AML-193 (cell line): ENCODE measurements around the gene AP1G2.
"Not testable (repeated sequence)": the region's sequence is repeated elsewhere in the genome, so short reads cannot be mapped to it uniquely, and the experiment has no call there.

Experiments used
- DNase-seq, 2 experiments: peaks; one replicate each; lab custom pipeline; 2025; lab: John Stamatoyannopoulos, UW

Gene AP1G2

DNA sequence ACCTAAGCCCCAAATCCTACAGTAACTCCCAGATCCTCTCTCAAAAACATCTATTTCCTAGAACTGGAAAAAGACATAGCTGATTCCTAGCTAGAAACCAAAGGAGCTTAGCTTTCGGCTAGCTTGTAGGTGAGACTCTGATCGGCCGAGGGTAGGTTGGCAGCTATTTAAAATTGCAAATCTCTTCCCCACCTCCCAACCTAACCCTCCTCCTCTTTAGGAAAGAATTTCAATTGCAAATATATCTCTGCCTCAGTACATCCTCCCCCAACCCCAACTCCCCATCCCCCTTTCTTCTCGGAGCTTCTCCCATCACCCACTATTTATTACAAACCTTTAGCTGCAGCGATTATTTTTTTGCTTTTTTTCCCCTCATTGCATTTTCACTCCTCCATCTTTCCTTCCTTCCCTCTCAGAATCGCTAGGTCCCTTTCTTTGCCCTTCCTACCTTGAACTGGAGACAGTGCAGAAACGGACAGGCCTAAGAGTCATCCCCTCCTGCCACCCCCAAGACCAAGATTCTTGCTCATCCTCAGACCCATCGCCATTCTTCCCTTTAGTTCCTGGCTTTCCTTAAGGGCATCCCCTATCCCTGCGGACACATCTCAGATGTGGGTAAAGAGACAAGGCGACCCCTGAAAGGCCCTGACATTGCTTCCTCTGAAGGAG, 29.4 kb downstream of the AP1G2 start:
- DNase-seq = no peak

- no peak for DNase-seq
Measured at GRCh38 chr14:23537351-23538049, 30.1 kb downstream of the AP1G2 start.

GRCh38 chr14:23536906-23537305, 30.7 kb downstream of the AP1G2 start:
- DNase-seq = not testable (repeated sequence)

GRCh38 chr14:23536494-23536893, 31.1 kb downstream of the AP1G2 start:
- DNase-seq = no peak

GRCh38 chr14:23535943-23536342, 31.6 kb downstream of the AP1G2 start:
- no peak for DNase-seq

DNA sequence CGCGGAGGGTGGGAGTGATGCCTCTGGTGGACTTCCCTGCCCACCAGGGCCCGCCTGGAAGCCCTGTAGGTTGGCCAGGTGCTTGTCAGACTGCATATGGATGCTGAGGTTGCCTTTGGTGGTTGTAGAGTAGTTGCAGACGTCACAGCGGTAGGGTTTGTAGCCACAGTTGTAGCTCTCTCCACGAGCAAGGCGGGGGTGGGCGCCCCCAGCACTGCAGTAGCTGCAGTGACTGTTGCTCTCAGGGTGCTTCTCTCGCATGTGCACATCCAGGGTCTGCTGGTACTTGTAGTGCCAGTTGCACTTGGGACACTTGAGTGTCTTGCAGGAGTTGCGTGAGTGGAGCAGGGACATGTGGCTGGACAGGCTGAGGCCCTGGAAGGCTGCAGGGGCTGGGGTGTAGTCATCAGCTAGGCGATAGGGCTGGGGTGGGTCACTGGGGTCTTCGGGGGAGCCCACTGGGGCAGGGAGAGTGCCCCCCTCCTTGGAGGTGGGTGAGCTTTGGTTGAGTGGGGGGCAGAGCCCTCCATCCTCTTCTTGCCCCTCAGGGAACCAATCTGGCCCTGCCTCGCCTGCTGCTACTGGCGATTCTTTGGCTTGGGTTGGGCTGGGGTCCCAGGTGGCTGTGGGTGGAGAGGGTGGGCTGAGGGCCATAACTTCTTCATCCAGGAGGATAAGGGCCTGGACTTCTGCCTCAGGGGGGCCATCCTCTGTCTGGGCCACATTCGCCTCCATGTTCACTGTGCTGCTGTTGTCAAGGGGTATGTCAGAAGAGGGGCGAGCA, 33.7 kb downstream of the AP1G2 start:
- no peak for DNase-seq

- no peak for DNase-seq
Measured at GRCh38 chr14:23532658-23533057, 34.9 kb downstream of the AP1G2 start.

DNA sequence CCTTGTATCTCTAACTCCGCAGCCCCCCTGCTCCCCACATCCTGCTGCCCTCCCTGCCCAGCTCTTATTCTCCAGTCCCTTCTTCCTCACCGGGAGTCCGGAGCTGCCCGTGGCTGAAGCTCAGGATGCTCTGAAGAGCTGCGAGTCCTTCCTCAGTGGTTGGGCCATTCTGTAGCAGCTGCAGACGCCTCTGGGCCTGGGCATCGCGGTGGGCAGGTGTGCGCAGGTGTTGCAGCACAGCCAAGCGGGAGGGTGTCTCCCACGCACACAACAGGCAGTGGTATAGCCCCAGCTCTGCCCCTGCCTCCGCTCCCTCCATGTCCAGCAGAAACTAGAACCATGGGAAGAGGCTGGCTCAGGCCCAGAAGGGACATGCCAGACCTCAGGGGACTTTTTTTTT, 36.2 kb downstream of the AP1G2 start:
- DNase-seq = no peak

GRCh38 chr14:23530375-23531055, 37.1 kb downstream of the AP1G2 start:
- DNase-seq = no peak

DNA sequence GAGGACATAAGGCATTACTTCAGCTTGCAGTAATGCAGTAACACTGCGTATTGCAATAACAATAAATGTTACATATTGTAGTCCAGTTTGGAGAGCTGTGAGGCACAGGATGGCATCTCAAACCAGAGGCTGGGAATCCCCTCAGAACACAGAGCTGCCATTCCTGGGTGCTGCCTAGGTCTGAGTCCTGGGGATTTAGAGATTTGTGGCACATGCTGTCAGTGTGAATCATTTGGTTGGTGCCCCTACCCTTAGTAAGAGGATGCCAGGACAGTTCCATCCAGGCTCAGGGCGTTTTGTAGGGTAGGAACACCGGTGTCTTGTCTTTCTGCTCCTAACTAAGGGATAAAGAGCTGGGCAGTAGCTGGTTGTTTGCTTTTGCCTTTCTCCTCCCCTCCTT, 38.6 kb downstream of the AP1G2 start:
- DNase-seq = no peak

- DNase-seq = no peak
Measured at GRCh38 chr14:23528555-23528954, 39.0 kb downstream of the AP1G2 start.

DNA sequence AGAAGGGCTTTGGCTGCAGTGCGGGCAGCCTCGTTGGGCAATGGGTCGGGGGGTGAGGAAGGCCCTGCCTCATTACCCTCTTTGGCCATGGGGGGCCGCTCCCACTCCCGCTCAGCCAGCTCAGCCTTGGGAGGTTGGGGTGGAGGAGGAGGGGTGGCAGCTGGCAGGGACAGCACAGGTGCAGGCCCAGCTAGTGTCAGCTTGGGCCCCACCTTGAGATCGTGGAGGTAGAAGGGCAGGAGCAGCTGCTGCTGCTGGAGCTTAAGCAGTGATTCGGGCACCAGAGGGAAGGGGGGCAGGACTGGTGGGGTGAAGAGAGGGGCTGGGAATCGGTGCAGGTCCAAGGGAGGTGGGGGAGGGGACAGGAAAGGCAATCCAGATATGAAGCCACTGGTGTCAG, 42.0 kb downstream of the AP1G2 start:
- no peak for DNase-seq

DNA sequence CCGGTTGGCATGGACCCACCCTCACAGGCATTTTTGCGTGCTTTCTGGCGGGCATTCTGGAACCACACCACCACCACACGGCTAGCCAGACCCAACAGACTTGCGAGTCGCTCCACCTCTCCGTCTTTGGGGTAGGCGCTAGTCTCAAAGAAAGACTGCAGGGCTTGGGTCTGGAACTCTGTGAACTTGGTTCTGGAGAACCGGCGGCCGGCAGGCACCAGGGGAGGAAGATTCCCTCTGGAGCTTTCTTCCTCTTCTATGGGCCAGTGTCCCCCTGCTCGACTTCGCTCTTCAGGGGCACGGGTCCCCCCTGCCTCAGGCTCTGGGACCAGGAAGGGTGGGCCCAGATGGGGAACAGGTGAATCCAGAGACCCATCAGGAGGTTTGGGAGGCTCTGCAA, 42.6 kb downstream of the AP1G2 start:
- no peak for DNase-seq

DNA sequence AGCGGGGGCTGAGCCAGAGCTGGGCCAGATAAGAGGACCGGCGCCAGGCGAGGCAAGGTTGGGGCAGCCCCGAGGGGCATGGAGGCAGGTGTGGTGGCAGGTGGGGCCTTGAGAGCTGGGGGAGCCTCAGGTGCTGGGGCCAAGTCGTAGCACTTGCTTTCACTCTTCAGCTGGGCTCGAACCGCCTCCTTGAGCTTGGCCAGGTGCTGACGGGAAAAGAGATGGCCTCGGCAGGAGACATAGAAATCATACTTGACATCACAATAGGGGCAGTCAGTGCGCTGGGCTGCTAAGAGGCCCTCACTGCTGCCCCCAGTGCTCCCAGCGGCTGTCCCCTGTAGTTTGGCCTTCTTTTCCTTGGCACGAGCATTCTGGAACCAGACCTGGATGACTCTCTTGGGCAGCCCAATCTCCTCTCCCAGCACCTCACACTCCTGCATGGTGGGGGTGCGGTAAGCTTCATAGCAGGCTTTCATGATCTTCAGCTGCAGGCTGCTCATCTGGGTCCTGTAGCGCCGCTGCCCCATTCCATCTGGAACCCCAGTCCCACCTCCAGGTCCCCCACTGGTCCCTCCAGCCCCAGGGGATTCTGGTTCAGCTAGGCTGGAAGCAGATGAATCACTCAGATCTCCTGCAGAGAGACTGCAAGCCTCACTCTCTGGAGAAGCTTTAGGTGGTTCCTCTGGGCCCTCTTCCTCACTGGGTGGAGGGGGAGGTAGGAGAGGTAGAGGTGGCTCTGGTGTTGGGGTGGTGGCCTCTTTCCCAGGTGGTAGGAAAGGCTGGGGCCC, 44.2 kb downstream of the AP1G2 start:
- no peak for DNase-seq

DNA sequence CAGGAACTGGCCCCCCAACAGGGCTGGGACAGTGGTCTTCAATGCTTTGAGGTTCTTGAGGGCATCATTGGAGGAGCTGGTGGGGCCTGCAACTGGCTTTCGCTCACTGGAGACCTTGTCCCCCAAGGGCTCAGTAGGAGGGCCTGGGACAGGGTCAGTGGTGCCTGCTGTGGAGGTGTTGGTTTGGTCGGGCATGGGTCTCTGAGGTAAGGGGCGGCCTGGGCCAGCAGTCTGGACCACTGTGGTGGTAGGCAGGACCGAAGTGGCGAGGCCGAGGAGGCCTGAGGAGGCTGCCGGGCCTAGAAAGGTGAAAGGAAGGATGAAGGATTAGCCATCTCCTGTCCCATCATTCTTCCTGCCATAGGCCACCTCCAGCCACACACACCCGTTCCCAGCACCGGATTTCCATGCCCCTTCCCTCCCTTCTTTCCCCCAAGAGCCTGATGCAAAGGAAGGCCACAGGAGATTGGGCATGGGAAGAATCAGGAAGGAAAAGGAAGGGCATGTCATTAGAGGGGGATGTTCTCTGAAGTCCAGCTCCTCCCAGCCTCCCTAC, 44.9 kb downstream of the AP1G2 start:
- no peak for DNase-seq

DNA sequence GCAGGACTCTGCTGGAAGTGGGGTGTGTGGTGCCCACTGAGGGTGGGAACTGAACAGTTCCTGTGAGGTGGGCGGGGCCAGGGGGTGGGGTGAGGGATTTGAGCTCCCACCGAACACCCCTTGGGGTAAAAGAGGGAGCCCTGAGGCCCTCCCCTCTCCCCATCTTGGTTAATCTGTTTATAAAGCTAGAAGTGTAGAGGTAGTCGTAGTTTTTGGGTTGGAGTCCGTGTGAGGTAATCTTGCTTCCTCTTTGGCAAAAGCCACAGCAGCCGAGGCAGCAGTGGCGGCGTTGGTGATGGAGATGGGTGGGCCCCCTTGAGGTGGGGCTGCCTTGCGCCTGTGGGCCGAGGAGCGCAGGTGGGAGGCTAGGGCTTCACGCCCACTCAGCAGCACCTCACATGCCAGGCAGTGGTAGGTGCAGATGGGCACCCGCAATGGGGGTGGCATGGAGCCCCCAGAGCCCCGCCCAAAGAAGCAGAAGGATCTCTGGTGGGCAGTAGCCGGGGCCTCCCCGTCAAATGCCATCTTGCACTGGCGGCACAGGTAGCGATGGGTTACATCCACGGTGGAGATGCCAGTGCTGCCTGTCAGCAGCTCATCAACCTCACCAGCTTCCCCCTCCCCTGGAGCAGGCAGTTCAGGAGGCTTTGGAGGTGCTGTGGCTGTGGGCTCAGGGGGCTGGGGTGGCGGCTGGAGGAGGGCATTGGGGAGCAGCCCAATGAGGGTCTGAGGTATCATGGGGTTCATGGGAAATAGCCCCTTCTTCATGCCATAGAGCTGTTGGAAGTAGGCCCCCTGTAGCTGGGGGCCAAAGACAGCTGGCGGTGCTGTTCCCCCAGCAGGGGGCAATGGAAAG, 45.6 kb downstream of the AP1G2 start:
- no peak for DNase-seq

- no peak for DNase-seq
Measured at GRCh38 chr14:23520899-23521533, 46.6 kb downstream of the AP1G2 start.

GRCh38 chr14:23518709-23519108, 48.9 kb downstream of the AP1G2 start:
- DNase-seq = no peak

GRCh38 chr14:23517650-23518326, 49.8 kb downstream of the AP1G2 start:
- DNase-seq = no peak

DNA sequence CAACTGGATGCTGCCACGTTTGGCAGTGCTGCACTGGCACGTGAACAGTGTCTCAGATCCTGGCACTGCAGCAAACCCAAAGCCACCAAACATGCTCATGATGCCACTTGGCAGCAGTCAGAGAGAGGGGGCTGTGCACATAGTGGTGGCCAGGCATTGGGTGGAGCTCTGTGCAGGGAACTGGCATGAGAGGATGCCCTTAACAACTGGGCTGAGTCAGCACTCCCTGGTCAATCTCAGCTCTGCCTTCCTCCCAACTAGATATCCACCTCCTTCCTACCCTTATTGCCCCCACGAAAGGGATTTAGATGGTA, 53.0 kb downstream of the AP1G2 start:
- DNase-seq = no peak
